GM21825 (cell line): ENCODE results near the gene C14orf132.
"Not testable (repeated sequence)": the region's sequence is repeated elsewhere in the genome, so short reads cannot be mapped to it uniquely, and the experiment has no call there.

Experiments used
- ATAC-seq: cut with Tn5 transposase; IDR thresholded peaks from one replicate; pipeline ENCODE4 v1.9.1; 2021; ENCODE audit warnings: mild to moderate bottlenecking, moderate library complexity; ENCODE audit not compliant: unreplicated experiment

Gene C14orf132

GRCh38 chr14:96058576-96059200 lies 19.5 kb downstream of the C14orf132 start:
- ATAC-seq: no peak

GRCh38 chr14:96059519-96060135 lies 20.5 kb downstream of the C14orf132 start:
- no peak for ATAC-seq

GRCh38 chr14:96060186-96060933 lies 21.2 kb downstream of the C14orf132 start:
- ATAC-seq: no peak

GRCh38 chr14:96062010-96062409 lies 22.8 kb downstream of the C14orf132 start:
- ATAC-seq: no peak

- ATAC-seq: no peak
These were observed 23.3 kb downstream of the C14orf132 start for GRCh38 chr14:96062506-96062905.

- no peak for ATAC-seq
These were observed 25.7 kb downstream of the C14orf132 start for GRCh38 chr14:96064866-96065265.

- ATAC-seq: no peak
These were observed 26.7 kb downstream of the C14orf132 start for GRCh38 chr14:96065661-96066459.

GRCh38 chr14:96066976-96067375 lies 27.8 kb downstream of the C14orf132 start:
- no peak for ATAC-seq

- ATAC-seq: no peak
These were observed 29.1 kb downstream of the C14orf132 start for GRCh38 chr14:96067985-96068930.

- no peak for ATAC-seq
These were observed 30.3 kb downstream of the C14orf132 start for GRCh38 chr14:96069421-96069820.

- ATAC-seq: no peak
These were observed 32.4 kb downstream of the C14orf132 start for GRCh38 chr14:96071561-96071960.

GRCh38 chr14:96072076-96072475 lies 32.9 kb downstream of the C14orf132 start:
- ATAC-seq: no peak

- no peak for ATAC-seq
These were observed 33.6 kb downstream of the C14orf132 start for GRCh38 chr14:96072746-96073145.

- not testable (repeated sequence) for ATAC-seq
These were observed 34.3 kb downstream of the C14orf132 start for GRCh38 chr14:96073260-96074039.

GRCh38 chr14:96077983-96078624 lies 38.9 kb downstream of the C14orf132 start:
- ATAC-seq: no peak

- ATAC-seq: no peak
These were observed 39.5 kb downstream of the C14orf132 start for GRCh38 chr14:96078625-96079016.

GRCh38 chr14:96079066-96079465 lies 39.9 kb downstream of the C14orf132 start:
- no peak for ATAC-seq

GRCh38 chr14:96080571-96080970 lies 41.4 kb downstream of the C14orf132 start:
- no peak for ATAC-seq

GRCh38 chr14:96081224-96081623 lies 42.1 kb downstream of the C14orf132 start:
- no peak for ATAC-seq
